ENCODE results near the gene FGGY.

Gene FGGY

GRCh38 chr1:59752556-59753414, 455.9 kb downstream of the FGGY start:
- TF ChIP-seq CTCF (conservative IDR thresholded peaks at IDR 0.05), result no peak
- no peak overlapping the region for H3K27ac ChIP-seq

GRCh38 chr1:59755069-59755685, 458.3 kb downstream of the FGGY start:
- TF ChIP-seq CTCF (conservative IDR thresholded peaks at IDR 0.05), result no peak
- no peak overlapping the region for H3K27ac ChIP-seq

- H3K27ac ChIP-seq, result no peak overlapping the region
- no peak for TF ChIP-seq CTCF (conservative IDR thresholded peaks at IDR 0.05)
Observed at GRCh38 chr1:59757197-59757747, 460.4 kb downstream of the FGGY start.

- peak; percentile 94 for TF ChIP-seq CTCF (conservative IDR thresholded peaks at IDR 0.05)
Observed at GRCh38 chr1:59759156-59759925, 462.4 kb downstream of the FGGY start.

GRCh38 chr1:59761443-59761842, 464.5 kb downstream of the FGGY start:
- no peak overlapping the region for H3K27ac ChIP-seq
- no peak for TF ChIP-seq CTCF (conservative IDR thresholded peaks at IDR 0.05)

More at GRCh38 chr1:59759156-59759925, 462.4 kb downstream of the FGGY start:
- H3K27ac ChIP-seq, result no peak overlapping the region

GRCh38 chr1:59763418-59763817, 466.5 kb downstream of the FGGY start:
- TF ChIP-seq CTCF (conservative IDR thresholded peaks at IDR 0.05), result no peak

More at GRCh38 chr1:59763418-59763817, 466.5 kb downstream of the FGGY start:
- H3K27ac ChIP-seq, result no peak overlapping the region

Data from VCaP (cell line).